Measurements from ENCODE around the gene SLIT3. TPM values are rescaled to one million over a fixed set of nuclear protein-coding genes. Genes with fewer than 3 reads are reported as not detected.

Gene SLIT3
- total RNA-seq, 1 experiment from 2014 or later, result 0.92 TPM

- Histone ChIP-seq H3K23ac (ENCODE audit: insufficient read length, low read depth, low read length) (no peak overlapping the region), H3K4me2 (ENCODE audit: insufficient read depth, insufficient read length, low read length) (no peak overlapping the region), H3K18ac (ENCODE audit: insufficient read length, low read depth, low read length) (no peak overlapping the region), H2AK5ac (ENCODE audit: insufficient read length, low read length) (no peak overlapping the region), H4K8ac (replicated peaks; ENCODE audit: insufficient read length, low read depth, low read length) (no peak overlapping the region), H3K27ac (ENCODE audit: insufficient read length, low read depth, low read length) (no peak overlapping the region), H3K4me1 (ENCODE audit: insufficient read depth, low read length) (no peaks in the 10 kb centered on the region; the same call in 1 of the 2 replicates), H2BK120ac (ENCODE audit: low read depth, low read length, poor library complexity, severe bottlenecking) (no peak overlapping the region), H4K91ac (ENCODE audit: insufficient read length, low read depth, low read length) (no peak overlapping the region), H3K27me3 (ENCODE audit: insufficient read depth, low read length) (no peaks in the 10 kb centered on the region), H2AFZ (ENCODE audit: low read length) (no peak overlapping the region), H3K14ac (ENCODE audit: insufficient read depth, low read length) (no peak overlapping the region), H3K79me2 (ENCODE audit: insufficient read depth, low read length) (no peaks in the 10 kb centered on the region), H3K56ac (ENCODE audit: insufficient read length, low read depth, low read length) (no peak overlapping the region), H2BK12ac (ENCODE audit: insufficient read length, low read depth, low read length) (no peak overlapping the region), H3K79me1 (ENCODE audit: insufficient read depth, low read depth, low read length, poor library complexity, severe bottlenecking) (no peaks in the 10 kb centered on the region), H3K9ac (ENCODE audit: extremely low read depth, insufficient read length, low read length) (no peak overlapping the region), H3T11ph (ENCODE audit: low read length) (no peak overlapping the region), H2BK15ac (ENCODE audit: low read depth, low read length) (no peak overlapping the region), H3K9me3 (ENCODE audit: control insufficient read depth, low read depth, low read length) (no peaks in the 10 kb centered on the region), H3K23me2 (ENCODE audit: insufficient read length, low read depth, low read length, poor library complexity, severe bottlenecking) (no peaks in the 10 kb centered on the region), H2BK20ac (ENCODE audit: low read depth, low read length, poor library complexity, severe bottlenecking) (no peak overlapping the region), H2BK5ac (ENCODE audit: insufficient read length, low read length) (no peak overlapping the region), H4K20me1 (ENCODE audit: control insufficient read depth, insufficient read depth, insufficient read length) (no peaks in the 10 kb centered on the region), H3K4ac (ENCODE audit: low read depth, low read length) (no peak overlapping the region), H4K5ac (ENCODE audit: insufficient read length, low read depth, low read length) (no peak overlapping the region)
- H3K36me3 Mint-ChIP-seq (ENCODE audit: insufficient read depth in 1 of 3, low read depth in 3 of 3), result peaks cover 0 to 4% (median 0%) of the 10 kb centered on the region in 3 experiments; a peak in 1 of 7 replicates
- no peak for TF ChIP-seq CTCF (conservative IDR thresholded peaks at IDR 0.05)
- no peak overlapping the region for H3K27ac Mint-ChIP-seq
- H3K4me3 Mint-ChIP-seq, result no peak overlapping the region
- DNase-seq, result no peak
- no peaks in the 10 kb centered on the region; a peak in 1 of 5 replicates for H3K9me3 Mint-ChIP-seq
- H3K27me3 Mint-ChIP-seq (ENCODE audit: low read depth), result peaks cover 15% of the 10 kb centered on the region
- no CpG with 5 or more reads among the region's 3 CpGs for WGBS (ENCODE audit: extremely low coverage, insufficient read length, low lambda C conversion rate)
- peaks cover under 1 to 9% of the 10 kb centered on the region in 2 experiments for H3K4me1 Mint-ChIP-seq
Measured at GRCh38 chr5:169074839-169075238, 226.1 kb downstream of the SLIT3 start.
